Caco-2 (cell line): ENCODE data around the gene ARHGEF1. TPM values are rescaled to one million over a fixed set of nuclear protein-coding genes. Genes with fewer than 3 reads are reported as not detected.

Source experiments
- BruUV-seq: library from RNA; stranded (reverse); fragments of 400-500 nt; replicated peaks from 2 replicates; lab custom pipeline; 2021; lab: Mats Ljungman, UMichigan
- CTCF ChIA-PET: fragments of 300-600 bp; sonication (Branson Sonifier 250); formaldehyde crosslinking; loops from one replicate; lab custom pipeline; 2022; ENCODE audit warnings: antibody characterized with exemption; lab: Charles Lee
- POLR2A ChIA-PET: fragments of 300-600 bp; sonication (Branson Sonifier 250); formaldehyde crosslinking; loops from one replicate; lab custom pipeline; 2022; ENCODE audit warnings: antibody characterized with exemption; lab: Charles Lee
- DNase-seq, 2 experiments: peaks; one replicate each; pipeline versions ENCODE4 v3.0.0 to v3.0.0-alpha.2; 2020 to 2022
- H3K27me3 ChIP-seq: replicated peaks from 2 replicates; pipeline ENCODE4 v1.6.0; 2011; ENCODE audit warnings: low read length; ENCODE audit not compliant: control insufficient read depth, insufficient read depth
- H3K36me3 ChIP-seq: 2 replicates; pipeline ENCODE4 v1.5.1; 2011; ENCODE audit warnings: low read length; ENCODE audit not compliant: control insufficient read depth, insufficient read depth
- H3K4me1 ChIP-seq: fragments of 250-450 bp; sonication (Bioruptor Pico); 2 replicates; pipeline ENCODE4 v1.5.1; 2020; ENCODE audit warnings: mild to moderate bottlenecking
- H3K4me3 ChIP-seq: 2 replicates; pipeline ENCODE4 v1.5.1; 2011; ENCODE audit warnings: low read depth, mild to moderate bottlenecking, control low read depth, low read length
- H3K9me3 ChIP-seq: fragments of 250-450 bp; sonication (Bioruptor Pico); 2 replicates; pipeline ENCODE4 v1.5.1; 2020; ENCODE audit warnings: mild to moderate bottlenecking, moderate library complexity
- H3K27ac Mint-ChIP-seq: one replicate; pipeline ENCODE4 v1.8.0; 2022; ENCODE audit warnings: mixed read lengths; ENCODE audit not compliant: unreplicated experiment
- H3K27me3 Mint-ChIP-seq: one replicate; pipeline ENCODE4 v1.8.0; 2022; ENCODE audit warnings: mixed read lengths; ENCODE audit not compliant: insufficient read depth, unreplicated experiment
- H3K36me3 Mint-ChIP-seq: one replicate; pipeline ENCODE4 v1.8.0; 2022; ENCODE audit warnings: mild to moderate bottlenecking, mixed read lengths; ENCODE audit not compliant: insufficient read depth, unreplicated experiment
- H3K4me1 Mint-ChIP-seq: one replicate; pipeline ENCODE4 v1.8.0; 2022; ENCODE audit warnings: low read depth, mixed read lengths; ENCODE audit not compliant: unreplicated experiment
- H3K4me3 Mint-ChIP-seq: one replicate; pipeline ENCODE4 v1.8.0; 2022; ENCODE audit warnings: mild to moderate bottlenecking, moderate library complexity, mixed read lengths; ENCODE audit not compliant: unreplicated experiment
- H3K9me3 Mint-ChIP-seq: one replicate; pipeline ENCODE4 v1.8.0; 2022; ENCODE audit warnings: mixed read lengths; ENCODE audit not compliant: unreplicated experiment
- CTCF ChIP-seq, 2 experiments: fragments of 200-600 bp in 1 of 2; IDR thresholded peaks; 1 replicate in 1 of 2; 2 replicates in 1 of 2; pipeline versions ENCODE4 v1.5.1 to v1.8.0; 2011 to 2022; ENCODE audit warnings: antibody characterized with exemption in 1 of 2, control low read depth in 1 of 2, inconsistent platforms in 1 of 2, low read depth in 1 of 2, low read length in 1 of 2, mild to moderate bottlenecking in 1 of 2, moderate library complexity in 1 of 2; ENCODE audit not compliant: insufficient read depth in 1 of 2, severe bottlenecking in 1 of 2, unreplicated experiment in 1 of 2
- intact Hi-C: fragments of 100-400 bp; cut with micrococcal nuclease; formaldehyde crosslinking; loops from one replicate; pipeline ENCODE4 v1.10.0; 2022; ENCODE audit not compliant: unreplicated experiment
- total RNA-seq: library from RNA; stranded (reverse); gene quantifications from 2 replicates; pipeline ENCODE4 v1.2.3, GENCODE V29; 2022

ARHGEF1 gene
- total RNA-seq, 1 experiment from 2014 or later, result 63.5 TPM

DNA sequence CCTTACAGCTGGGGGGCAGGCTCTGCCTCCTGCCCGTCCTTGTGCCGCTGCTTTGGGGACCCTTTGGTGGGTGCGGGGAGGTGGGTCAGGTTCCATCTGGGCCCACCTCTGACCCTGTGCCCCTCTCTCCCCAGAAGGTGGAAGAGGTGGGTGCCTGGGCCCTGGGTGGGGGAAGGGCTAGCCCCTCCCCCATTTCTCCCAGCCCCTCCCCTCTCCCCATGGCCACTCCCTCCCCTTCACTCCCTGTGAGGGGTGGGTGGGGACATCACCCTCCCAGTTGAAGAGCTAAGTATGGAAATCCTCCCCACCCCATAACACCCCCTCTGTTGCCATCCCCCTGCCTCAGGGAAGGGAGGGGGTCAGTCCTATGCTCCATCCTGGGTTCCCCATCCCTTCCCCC, 14.2 kb downstream of the ARHGEF1 start:
- DNase-seq, result no peak
- no peak for TF ChIP-seq CTCF (IDR thresholded peaks at IDR 0.05; ENCODE audit: insufficient read depth in 1 of 2, low read depth in 1 of 2, low read length in 1 of 2, severe bottlenecking in 1 of 2, unreplicated experiment in 1 of 2)
- Mint-ChIP-seq H3K4me1 (peaks cover 7% of the 10 kb centered on the region), H3K9me3 (no peaks in the 10 kb centered on the region), H3K36me3 (peaks cover 36% of the 10 kb centered on the region), H3K27ac (no peak overlapping the region), H3K4me3 (no peak overlapping the region), H3K27me3 (no peaks in the 10 kb centered on the region)
- ChIA-PET CTCF (interaction anchor here (0.7 kb wide), 1 partner anchor 37 kb away, joined by 4 read pairs; no protein-coding TSS in a partner anchor), POLR2A (no interaction called here)
- Histone ChIP-seq H3K4me3 (no peak overlapping the region), H3K4me1 (peaks cover 5% of the 10 kb centered on the region; the same call in 1 of the 2 replicates), H3K36me3 (peaks cover 4% of the 10 kb centered on the region), H3K9me3 (no peaks in the 10 kb centered on the region), H3K27me3 (no peaks in the 10 kb centered on the region)
- BruUV-seq, result no TSS peak
- intact Hi-C loops, result no loop called here

GRCh38 chr19:41897820-41898219, 14.8 kb downstream of the ARHGEF1 start:
- Histone ChIP-seq H3K4me1 (peaks cover 5% of the 10 kb centered on the region; the same call in 1 of the 2 replicates), H3K4me3 (no peak overlapping the region), H3K9me3 (no peaks in the 10 kb centered on the region), H3K27me3 (no peaks in the 10 kb centered on the region), H3K36me3 (peaks cover 4% of the 10 kb centered on the region)
- TSS peak; percentile 33 for BruUV-seq
- no peaks in the 10 kb centered on the region for H3K27me3 Mint-ChIP-seq
- no peak overlapping the region for H3K4me3 Mint-ChIP-seq
- H3K27ac Mint-ChIP-seq, result no peak overlapping the region
- H3K4me1 Mint-ChIP-seq, result peaks cover 7% of the 10 kb centered on the region
- DNase-seq, result no peak
- TF ChIP-seq CTCF (IDR thresholded peaks at IDR 0.05; ENCODE audit: insufficient read depth in 1 of 2, low read depth in 1 of 2, low read length in 1 of 2, severe bottlenecking in 1 of 2, unreplicated experiment in 1 of 2), result no peak
- intact Hi-C loops, result no loop called here
- H3K9me3 Mint-ChIP-seq, result no peaks in the 10 kb centered on the region
- CTCF ChIA-PET, result interaction anchor here (0.7 to 0.9 kb wide), 2 partner anchors 30 to 37 kb away, joined by 4 read pairs; partner anchors contain the start of gene ERFL
- H3K36me3 Mint-ChIP-seq, result peaks cover 36% of the 10 kb centered on the region
- POLR2A ChIA-PET, result no interaction called here

DNA sequence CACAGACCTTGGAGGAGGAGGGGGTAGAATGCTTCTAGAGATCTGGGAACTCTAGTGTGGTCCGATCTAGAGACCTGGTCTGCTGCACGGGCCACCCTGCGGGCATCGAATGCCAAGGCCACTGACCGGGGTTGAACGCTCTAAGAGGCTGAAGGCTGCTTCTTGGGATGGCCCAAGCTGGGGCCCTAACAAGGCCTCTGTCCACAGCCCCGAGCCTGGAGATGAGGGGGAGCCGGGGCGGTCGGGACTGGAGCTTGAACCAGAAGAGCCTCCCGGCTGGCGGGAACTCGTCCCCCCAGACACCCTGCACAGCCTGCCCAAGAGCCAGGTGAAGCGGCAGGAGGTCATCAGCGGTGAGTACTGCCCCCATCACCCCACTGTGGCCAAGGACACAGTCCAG, 15.3 kb downstream of the ARHGEF1 start:
- Mint-ChIP-seq H3K27ac (no peak overlapping the region), H3K27me3 (no peaks in the 10 kb centered on the region), H3K36me3 (peaks cover 34% of the 10 kb centered on the region), H3K4me1 (peaks cover 7% of the 10 kb centered on the region), H3K4me3 (no peak overlapping the region), H3K9me3 (no peaks in the 10 kb centered on the region)
- no peaks in the 10 kb centered on the region for H3K27me3 ChIP-seq
- no peak for TF ChIP-seq CTCF (IDR thresholded peaks at IDR 0.05; ENCODE audit: insufficient read depth in 1 of 2, low read depth in 1 of 2, low read length in 1 of 2, severe bottlenecking in 1 of 2, unreplicated experiment in 1 of 2)
- peaks cover 6% of the 10 kb centered on the region for H3K4me1 ChIP-seq
- H3K4me3 ChIP-seq, result no peak overlapping the region
- POLR2A ChIA-PET, result no interaction called here
- no peaks in the 10 kb centered on the region for H3K9me3 ChIP-seq
- no peak for DNase-seq
- intact Hi-C loops, result no loop called here
- CTCF ChIA-PET, result interaction anchor here (0.9 kb wide), 1 partner anchor 30 kb away, joined by 4 read pairs; the partner anchor contains the start of gene ERFL
- BruUV-seq, result no TSS peak
- peaks cover 5% of the 10 kb centered on the region for H3K36me3 ChIP-seq
